NOMO-1 treated with DMSO at 0.1 percent for 48 hours (cell line): Measurements from ENCODE around the gene ZMPSTE24.
"Not testable (repeated sequence)": the region's sequence is repeated elsewhere in the genome, so short reads cannot be mapped to it uniquely, and the experiment has no call there.

Experiments used
- DNase-seq: peaks from one replicate; lab custom pipeline; 2025; ENCODE audit not compliant: unreplicated experiment; lab: John Stamatoyannopoulos, UW

The ZMPSTE24 gene

DNA sequence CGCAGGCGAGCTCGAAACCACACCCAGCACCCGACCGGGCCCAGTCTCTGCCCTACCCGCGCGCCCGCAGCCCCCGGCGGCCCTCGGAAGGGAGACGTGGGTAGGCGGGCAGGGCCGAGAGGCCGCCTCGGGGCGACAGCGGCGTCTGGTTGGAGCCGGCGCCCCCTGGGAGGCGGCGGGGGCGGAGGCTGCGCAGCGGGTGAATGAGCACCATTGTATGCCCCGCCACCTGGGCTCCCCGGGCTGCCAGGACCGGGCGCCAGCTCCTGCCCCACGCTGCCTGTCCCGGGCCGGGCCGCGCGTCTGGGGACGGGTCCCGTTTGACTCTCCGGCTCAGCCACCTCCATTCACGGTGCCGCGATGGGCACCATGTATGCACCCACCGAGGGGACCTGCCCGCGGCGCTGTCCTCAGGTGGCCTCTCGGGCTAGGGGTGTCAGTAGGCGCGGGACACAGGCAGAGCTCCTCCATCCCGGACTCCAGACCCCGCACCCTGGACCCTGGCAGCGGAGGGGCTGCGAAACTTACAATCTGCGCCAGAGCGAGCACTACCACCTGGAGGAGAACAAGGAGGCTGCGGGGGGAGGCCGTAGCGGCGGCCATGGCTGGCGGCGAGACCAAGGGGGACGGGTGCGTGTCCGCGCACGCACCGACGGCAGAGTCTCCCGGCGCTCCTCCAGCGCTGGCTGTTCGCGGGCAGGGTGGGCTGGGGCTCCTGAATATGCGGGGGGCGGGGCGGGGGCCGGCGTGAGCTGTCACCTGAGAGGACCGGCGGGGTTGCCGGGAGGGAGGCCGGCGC, 58.8 kb downstream of the ZMPSTE24 start, which contains the start of gene COL9A2:
Gene COL9A2, minus strand, starts transcription at position 692 of the 799 bp plus-strand sequence. Its CDS starts 89 bp downstream, at position 603.
- no peak for DNase-seq

DNA sequence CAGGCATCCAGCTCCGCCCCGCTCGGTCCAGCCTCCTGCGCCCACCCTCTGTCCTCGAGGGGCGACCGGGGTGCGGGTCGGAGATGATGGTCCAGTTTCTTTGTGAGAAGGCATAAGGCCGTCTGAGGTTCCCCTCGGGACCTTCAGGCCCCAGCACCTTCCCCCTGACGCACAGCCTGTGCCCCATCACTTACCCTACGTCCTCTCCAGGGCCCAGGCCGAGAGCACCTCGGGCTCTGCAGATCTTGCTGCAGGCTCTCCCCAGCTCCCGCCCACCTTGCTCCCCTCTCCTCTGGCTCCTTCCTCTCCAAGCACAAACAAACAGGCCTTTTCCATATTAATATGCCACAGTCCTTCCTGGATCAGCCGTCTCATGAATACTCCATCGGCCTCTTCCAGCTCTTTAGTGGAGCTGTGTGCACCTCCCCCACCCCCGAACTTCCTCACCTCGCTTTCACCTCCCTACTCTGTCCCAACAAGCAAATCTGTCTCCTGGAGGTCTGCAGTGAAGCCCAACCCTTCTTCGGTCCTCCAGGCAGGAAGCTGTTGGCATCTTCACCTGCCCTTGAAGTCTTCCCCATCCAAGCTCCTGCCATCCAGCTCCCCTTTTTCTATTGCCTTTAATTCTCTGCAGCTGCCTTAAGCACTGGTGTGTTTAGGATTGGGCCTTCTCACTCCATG, 59.5 kb downstream of the ZMPSTE24 start:
- no peak for DNase-seq

DNA sequence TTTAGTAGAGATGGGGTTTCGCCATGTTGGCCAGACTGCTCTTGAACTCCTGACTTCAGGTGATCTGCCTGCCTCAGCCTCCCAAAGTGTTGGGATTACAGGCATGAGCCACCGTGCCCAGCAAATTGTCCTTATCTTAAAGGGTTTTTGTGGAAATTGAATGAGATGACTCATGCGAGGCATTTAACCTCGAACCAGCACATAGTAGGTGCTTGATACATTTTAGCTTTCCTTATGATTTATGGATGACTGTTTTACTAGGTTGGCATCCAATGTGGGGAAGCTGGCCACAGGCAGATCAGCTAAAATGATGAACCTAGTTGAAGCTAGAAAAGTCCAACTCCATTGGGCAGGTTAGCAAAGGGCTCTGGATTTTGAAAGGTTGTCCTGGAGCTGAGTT, 60.4 kb downstream of the ZMPSTE24 start:
- DNase-seq: no peak

DNA sequence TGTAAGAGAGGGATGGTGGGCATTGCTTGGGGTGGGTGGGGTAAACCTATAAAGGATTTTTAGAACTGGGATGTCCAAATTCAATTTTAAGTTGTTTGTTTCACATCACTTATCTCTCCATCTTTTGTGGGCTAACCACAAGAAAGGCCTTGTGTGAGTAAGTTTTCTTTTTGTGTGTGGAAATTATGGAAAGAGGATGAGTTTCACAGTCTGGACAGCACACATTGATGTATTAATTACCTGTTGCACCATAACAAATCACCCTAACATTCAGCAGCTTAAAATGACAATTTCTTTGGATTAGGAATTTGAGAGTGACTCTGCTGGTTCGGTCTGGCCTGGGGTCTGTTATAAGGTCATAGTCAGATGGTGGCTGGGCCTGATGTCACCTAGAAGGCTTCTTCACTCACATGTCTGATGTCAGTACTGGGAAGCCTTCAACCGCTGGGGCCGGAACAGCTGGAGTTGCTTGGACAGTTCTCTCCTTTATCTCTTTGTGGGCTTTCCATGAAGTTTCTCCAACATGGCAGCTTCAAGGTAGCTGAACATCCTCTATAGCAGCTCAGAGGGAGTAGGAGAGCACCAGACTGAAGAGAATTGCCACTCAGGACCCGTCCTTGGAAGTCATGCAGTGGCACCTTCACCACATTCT, 61.1 kb downstream of the ZMPSTE24 start:
- DNase-seq: peak; percentile 9

DNA sequence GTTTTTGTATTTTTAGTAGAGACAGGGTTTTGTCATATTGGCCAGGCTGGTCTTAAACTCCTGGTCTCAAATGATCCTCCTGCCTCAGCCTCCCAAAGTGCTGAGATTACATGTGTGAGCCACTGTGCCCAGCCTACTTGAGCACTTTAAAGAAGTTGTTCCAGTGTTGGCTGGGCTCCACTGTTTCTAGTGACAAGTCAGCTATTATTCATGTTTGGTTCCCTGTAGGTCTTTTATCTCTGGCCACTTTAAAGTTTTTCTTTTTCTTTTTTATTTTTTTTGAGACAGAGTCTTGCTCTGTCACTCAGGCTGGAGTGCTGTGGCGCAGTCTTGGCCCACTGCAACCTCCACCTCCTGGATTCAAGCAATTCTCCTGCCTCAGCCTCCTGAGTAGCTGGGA, 73.4 kb downstream of the ZMPSTE24 start:
- DNase-seq: not testable (repeated sequence)

DNA sequence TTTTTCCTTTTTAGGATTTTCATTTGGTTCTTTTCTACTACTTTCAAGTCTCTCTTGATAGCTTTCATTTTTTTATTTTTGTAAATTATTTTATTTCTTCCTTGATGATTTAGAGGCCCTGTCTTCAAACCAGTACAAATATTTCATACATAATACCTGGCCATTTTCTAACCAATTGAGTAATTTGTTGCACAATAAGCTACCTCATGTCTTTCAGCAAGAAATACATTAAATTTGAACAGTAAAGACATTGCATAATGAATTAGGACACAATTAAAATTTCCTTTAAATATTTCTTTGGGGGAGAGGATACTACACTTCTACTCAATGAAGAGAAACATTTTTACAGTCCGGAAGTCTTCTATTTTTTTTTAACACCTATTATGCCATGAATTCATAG, 74.7 kb downstream of the ZMPSTE24 start:
- no peak for DNase-seq

DNA sequence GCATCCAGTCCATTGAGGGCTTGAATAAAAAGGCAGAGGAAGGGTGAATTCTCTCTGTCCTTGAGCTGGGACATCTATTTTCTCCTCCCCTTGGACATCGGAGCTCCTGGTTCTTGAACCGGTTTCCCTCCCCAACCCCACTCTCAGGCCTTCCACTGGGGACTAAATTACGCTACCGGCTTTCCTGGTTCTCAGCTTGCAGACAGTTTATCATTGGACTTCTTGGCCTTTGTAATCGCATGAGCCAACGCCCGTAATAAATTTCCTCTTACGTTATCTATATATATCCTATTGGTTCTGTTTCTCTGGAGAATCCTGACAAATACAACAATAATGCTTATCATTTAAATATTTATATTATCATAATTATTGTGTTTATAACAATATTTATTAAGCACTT, 79.4 kb downstream of the ZMPSTE24 start:
- DNase-seq: no peak

DNA sequence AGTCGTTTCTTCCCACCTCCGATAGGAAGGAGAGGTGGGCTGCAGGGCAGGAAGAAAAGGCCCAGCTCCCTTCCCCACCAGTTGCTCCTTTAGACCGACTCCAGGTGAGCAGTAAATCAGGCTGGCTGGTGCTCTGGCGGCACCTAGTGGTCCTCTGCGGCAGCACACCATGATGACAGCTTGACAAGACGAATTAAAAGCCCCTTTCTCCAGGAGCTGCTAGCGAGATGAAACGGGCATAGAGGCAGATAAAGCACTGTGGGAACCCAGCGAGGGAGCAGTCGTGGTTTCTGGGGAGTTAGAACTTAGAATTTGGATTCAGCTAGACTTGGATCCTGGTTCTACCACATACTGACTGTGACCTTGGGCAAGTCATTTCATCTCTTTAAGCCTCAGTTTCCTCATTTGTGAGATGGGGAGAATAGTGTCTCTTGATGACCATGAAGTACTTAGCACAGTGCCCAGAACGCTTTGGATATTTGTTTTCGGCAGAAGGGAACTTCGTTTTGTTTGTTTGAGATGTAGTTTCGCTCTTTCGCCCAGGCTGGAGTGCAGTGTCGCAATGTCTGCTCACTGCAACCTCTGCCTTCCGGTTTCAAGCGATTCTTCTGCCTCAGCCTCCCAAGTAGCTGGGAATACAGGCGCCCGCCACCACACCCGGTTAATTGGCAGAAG, 80.8 kb downstream of the ZMPSTE24 start:
- peak; percentile 65 for DNase-seq

DNA sequence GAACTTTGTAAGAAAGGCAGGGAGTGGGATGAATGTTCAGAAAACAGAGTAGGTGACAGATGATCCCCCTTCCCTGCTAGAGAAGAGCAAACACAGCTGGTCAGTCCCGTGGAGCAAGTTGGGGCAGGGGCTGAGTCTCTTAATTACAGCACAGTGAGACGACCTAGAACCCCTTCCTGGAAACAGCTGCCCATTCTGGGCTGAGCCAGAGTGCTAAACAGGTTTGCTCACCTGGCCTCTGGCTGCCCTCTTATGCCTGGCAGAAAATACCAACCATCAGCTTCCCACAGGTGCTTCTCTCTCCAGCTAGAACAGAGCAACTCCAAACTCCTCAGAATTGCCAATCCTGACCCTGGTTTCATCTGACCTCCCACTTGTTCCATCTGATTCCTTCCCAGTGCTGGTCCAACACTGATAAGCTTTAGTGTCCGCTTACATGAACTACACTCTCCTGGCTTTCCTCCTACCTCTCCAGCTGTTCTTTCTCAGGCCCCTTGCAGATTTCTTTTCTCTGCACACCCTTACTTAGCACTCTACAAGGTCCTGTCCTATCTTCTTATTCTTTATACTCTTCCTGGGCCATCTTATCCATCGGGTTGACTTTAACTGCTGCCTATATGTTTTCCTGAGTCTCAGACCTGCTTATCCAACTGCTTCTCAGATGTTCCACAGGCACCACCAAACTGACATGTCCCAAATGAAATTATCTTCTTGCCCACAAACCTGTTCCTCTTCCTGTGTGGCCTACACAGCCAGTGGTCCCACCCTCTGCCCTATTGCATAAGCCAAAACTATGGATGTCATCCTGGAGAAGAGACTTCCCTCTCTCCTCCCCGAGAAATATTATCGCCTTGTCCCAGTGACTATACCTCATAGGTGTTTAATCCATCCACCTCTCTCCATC, 81.6 kb downstream of the ZMPSTE24 start:
- no peak for DNase-seq

DNA sequence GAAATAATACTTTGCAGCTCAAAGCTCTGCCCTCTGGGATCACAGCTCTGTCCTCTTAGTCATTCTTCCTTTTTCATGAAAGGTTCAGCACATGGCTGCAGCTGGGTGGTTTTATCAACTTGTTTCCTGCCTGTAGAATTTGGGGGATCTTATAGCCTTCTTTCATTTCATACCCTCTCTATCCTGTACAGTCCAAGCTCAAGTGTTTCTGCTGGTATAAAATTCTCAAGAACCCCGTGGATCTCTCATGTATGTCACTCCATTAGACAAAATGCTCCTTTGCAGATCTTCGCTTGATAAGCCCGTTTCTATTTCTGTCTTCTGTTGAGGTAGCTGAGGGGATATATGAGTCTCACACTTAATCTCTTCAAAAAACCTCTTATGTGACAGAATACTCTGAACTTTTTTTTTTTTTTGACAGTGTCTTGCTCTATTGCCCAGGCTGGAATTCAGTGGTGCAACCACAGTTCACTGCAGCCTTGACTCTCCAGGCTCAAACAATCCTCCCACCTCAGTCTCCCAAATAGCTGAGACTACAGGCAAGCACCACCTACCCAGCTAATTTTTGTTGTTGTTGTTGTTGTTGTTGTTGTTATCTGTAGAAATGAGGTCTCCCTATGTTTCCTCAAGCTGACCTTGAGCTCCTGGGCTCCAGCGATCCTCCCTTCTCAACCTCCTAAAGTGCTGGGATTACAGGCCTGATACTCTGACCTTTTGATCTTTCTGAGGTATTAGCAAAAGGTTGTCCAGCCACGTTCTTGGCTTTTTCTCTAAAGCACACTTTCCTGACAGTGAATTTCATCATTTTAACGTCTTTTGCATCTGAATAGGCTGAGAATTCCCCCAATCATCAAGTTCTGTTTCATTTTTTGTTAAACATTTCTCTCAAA, 83.7 kb downstream of the ZMPSTE24 start:
- peak; percentile 50 for DNase-seq

DNA sequence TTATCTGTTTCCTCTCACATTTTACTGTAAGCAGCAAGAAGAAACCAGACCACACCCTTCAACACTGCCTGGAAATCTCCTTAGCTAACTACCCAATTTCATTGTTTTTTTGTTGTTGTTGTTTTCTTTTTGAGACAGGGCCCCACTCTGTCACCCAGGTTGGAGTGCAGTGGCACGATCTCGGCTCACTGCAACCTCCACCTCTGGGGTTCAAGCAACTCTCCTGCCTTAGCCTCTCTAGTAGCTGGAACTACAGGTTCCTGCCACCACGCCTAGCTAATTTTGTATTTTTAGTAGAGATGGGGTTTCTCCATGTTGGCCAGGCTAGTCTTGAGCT, 84.3 kb downstream of the ZMPSTE24 start:
- not testable (repeated sequence) for DNase-seq
